ENCODE measurements around the gene MARK2.

Gene MARK2

DNA sequence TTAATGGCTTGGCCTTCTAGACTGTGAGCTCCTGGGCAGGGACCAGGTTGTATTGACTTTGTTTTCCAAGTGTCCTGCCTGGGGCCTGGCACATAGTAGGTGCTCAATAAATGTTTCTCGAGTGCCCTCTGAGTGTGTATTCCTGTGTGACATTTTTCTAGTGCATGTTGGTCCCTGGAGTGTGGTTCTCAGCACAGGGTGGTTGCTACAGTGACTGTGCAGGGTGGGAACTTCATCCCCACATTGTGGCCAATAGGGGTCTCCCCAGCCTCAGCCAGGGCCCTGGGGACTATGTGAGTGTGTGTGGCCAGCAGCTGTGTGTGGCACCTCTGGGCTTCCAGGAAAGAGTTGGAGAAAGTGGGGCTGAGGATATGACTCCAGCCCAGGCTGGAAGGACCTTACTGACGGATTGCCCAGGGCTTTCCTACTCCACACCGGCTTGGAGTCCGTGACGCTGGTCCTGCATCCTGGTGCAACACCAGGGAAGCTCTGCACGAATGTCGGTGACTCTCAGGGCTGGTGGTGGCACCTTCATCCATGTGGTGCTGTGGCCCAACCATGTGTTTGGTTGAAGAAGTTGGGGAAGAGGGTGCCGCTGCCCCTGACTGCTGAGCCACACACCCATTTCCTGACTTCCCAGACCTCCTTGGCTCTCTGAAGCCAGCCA lies 9.0 kb upstream of the MARK2 start:
- no peak for DNase-seq

DNA sequence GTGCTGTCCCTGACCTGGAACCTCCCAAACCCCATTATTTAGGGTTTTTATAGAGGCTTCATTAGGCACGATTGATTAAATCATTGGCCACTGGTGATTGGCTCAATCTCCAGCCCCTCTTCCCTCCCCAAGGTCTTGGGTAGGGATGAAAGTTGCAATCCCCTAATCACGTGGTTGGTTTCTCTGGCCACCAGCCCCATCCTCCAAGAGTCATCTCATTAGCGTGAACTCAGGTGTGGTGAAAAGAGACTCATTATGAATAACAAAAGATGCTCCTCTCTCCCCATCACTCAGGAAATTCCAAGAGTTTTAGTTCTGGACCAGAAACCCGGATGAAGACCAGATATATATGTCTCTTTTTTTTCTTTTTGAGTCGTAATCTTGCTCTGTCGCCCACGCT lies 7.6 kb upstream of the MARK2 start:
- no peak for DNase-seq

DNA sequence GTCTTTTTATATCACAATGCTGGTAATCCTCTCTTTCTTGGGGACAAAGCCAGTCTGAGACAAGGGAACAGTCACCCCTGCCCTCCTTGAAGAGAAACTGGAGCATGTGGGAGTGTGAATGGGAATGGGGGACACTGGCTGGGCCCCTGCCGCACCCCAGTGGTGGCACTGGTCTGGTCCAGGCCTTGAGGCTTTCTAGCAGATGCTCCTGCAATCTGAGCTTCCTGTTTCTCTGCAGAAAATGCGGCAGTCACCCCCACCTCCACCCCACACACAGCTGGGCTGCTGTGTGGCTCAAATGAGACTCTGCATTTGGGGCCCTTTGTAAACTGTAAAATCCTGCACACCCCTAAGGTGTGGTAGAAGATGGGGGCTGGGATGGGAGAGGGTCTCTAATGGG lies 6.6 kb upstream of the MARK2 start:
- no peak for DNase-seq

DNA sequence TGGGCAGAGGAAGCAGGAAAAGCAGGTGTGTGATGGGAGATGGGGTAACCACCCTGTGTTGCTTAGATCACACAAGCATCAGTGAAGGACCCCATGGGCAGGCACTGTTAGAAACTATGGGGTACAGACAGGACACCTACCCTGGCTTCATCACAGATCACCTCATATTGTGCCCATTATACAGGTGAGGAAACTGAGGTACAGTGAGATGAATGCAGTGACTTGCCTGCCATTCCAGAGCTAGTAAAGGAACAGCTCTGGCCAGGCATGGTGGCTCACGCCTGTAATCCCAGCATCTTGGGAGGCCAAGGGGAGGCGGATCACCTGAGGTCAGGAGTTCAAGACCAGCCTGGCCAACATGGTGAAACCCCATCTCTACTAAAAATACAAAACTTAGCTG lies 5.9 kb upstream of the MARK2 start:
- DNase-seq: no peak

DNA sequence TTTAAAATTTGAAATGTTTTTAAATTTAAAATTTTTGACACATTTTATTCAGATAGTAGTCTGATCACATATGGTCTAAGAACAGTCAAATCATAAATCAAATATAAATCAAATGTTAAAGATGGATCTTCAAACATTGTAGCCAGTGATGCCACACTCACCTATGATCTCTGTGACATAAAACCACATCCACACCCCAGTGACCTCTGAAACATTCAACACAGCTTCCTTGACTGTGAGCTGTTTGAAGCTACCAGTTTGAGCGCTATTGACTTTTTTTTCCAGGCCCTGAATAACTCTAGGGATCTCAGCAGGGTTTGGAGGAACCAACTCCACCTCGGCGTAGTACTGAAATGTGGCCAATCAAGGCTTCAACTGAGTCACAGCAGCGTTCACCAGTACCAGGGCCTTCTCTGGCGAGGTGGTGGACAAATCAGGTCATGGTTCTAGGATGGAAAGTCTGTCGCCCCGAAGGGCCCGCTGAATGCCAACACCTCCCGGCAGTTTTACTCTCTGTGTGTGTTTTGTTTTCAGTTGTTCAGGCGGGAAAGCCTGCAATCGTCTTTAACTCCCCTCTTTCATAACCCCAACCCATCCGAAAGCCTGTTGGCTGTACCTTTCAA lies 4.3 kb upstream of the MARK2 start:
- no peak for DNase-seq

DNA sequence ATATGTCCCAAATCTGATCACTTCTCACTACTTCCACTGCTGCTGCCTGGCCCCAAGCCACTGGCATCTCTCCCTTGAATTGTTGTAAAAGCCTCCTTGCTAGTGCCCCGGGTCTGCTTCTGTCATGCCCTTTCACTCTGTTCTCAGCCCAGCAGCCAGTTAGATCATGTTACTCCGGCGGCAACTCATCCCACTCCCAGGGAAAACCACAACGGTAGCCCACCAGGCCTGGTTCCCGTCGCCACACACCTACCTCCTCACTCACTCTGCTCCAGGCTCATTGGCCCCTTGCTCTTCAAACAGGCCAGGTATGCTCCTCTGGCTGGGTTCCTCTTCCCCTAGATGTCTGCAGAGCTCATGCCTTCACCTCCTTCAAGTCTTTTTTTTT lies 3.8 kb upstream of the MARK2 start:
- no peak for DNase-seq

DNA sequence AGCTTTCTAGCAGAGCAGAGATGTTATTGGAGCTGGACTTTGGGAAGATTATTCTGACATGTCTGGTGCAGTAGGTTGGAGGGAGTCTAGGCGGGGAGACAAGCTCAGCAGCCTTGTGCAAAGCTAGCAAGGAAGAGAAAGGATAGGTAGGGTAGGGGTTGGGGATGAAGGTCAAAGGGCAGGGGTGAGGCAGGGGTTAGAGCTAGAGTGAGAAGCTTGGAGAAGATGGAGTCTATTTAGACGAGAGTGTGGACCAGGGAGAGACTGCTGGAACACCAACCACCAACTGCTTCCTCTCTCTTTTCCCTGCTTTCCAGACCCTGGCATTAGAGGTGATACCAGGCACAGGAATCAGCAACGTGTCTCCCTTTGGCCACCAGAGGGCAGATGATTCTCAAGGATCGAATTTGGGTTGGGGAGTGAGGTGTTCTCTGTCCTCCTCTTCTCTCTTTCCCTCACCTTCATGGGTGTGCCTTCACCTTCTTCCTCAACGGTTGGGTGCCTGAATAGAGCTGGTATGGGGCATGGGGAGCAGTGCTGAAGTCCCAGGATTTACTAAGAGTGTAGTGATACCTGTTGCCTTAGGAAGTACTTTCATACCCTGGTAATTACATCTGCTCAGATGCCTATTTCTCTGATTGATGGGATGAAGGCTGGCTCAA lies 1.8 kb upstream of the MARK2 start:
- DNase-seq: peak in 53 of 58 donors; percentile 10 to 81 (median 53)

DNA sequence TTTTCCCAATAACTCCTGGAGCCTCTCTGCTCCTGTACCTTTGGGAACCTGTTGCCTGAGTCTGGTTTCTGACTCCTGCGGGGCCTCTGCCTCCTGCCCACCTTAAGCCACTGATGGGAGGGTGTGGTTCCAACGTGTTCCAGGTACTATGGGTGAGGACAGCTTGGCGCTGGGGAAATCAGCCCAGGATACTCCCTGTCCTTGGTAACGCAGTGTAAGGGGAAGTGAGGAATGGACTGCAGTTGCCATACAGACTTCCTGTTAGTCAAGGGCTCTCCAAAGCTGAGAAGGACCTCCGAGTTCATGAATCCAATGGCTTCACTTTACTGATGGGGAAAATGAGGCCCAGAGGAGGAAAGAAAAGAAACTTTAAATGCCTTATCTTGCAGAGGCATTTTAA lies 1.2 kb upstream of the MARK2 start:
- DNase-seq: no peak

DNA sequence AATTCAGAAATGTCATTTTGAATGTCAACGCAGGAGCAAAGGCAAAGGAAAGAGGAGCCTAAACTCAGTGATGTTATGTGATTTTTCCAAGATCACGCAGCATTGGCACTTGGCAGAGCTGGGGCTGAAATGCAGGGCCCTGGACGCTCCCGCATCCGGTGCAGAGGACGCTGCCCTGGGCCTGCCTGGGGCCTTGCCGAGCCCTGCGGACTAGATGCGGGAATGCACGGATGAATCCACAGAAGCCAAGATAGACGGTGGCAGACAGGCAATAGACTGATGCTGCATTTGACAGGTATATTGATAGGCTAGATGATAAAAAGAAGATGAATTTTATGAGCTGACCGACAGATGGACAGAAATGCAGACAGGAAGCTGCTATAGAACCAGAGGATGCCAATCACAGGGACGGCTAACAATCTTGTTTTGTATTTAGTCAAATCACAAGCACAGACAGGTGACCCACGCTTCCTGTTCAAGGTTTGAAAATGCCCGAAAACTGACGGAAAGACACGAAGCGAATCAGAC lies 696 bp upstream of the MARK2 start:
- DNase-seq: peak in 5 of 58 donors; percentile 13 to 49 (median 41)

DNA sequence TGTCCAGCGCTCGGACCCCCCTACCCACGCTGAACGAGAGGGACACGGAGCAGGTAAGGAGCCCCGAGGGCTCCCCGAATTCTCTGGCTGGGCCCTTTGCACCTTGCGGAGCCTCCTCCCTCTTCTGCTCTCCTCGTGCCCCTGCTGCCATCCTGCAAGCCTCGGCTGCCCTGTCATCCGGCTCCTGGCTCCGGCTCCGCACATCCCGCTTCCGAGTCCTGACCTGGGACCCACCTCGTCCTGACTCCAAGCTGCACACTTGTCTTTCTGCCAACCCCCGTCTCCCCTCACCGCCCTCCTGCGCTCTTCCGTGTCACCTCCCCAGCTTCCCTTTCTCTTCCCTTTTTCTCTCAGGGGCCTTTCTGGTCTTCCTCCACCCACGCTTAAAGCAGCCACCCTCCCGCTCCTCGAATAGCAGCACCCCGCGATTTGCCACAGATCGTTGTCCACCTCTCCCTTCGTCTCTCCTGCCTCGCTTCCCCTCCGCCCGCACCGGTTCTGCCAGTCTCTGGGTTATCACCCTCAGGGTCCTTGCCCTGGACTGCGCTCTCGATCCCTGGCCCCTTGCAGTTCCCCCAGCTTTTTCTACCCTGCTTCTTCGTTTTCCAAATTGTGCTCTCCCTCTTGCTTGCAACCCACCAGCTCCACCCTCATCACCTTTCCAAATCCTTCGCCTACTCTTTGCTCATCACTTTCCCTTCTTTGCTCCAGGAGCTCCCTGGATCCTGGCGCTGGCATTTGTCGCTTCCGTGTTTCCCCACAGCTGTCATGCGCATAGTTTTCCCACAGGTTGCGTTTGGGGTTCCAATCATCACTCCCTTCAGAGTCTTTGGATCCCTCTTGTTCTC lies 822 bp downstream of the MARK2 start:
- peak in 19 of 58 donors; percentile 11 to 66 (median 36) for DNase-seq

DNA sequence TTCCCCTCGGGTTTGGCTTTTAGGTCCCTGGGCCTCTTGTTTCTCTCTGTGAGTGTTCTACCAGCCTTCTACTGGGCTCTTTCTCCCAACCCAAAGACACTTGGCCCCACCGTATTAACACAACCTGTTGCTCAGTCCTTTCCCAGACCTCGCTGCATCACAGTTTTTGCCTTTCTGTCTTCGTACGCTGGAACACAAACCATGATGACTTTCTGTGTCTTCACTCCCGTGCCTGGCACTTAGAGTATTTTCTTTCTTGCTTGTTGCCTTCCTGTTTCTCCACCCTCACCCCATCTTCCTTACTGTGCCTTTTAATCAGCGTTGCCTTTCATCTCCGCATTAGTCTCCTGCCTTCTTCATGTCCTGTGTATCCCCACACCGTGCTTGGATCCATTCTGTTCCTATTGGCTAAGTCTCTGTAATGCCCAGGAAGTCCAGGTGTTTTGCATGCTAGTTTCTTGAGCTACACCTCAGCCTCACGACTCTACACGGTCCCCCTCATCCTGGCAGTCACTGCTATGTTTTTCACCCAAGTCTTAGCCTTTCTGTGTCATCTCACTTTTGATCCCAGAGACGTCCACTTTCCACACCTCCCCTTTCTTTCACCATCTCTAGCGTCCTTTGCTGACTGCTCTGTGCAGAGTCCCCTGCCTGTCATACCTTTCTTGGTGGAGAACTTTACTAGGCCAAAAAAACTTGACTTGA lies 1.6 kb downstream of the MARK2 start:
- DNase-seq: no peak

DNA sequence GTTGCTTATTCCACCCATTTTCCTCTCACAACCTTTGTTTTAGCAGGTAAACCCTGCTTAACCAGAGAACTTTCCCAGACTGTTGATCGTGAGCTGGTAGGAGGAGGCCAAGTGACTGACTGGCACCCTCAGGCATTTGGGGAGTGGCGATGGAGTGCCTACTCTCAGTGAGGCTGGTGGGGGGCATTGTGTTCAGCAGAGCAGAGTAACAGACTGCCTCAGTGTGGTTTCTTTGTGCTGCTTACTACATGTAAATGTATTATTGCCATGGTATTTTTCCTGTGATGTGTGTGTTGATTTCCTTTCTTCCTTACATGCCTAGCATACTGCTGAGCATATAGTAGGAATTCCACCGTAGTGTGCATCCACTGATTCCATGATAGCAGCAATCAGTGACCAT lies 2.6 kb downstream of the MARK2 start:
- peak in 18 of 58 donors; percentile 10 to 47 (median 26) for DNase-seq

DNA sequence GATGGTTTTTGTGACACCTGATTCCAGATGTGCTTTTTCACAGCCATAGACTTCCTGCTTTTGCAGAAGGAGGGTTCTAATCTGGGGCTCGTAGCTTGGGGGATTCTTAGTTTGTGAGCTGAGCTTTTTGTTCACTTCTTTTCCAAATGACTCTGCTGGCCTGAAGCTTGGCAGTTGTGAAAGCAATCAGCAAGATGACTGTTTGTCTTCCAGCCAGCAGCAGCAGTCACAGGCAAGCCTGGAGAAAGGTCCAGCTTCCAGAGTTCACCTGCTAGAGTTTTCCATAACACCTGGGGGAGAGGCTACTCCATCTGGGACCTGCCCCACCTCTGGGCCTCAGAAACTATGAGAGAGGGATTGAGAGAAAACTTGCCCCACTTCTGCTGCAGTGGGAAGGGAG lies 4.1 kb downstream of the MARK2 start:
- peak in 2 of 58 donors; percentile 12 to 24 for DNase-seq

DNA sequence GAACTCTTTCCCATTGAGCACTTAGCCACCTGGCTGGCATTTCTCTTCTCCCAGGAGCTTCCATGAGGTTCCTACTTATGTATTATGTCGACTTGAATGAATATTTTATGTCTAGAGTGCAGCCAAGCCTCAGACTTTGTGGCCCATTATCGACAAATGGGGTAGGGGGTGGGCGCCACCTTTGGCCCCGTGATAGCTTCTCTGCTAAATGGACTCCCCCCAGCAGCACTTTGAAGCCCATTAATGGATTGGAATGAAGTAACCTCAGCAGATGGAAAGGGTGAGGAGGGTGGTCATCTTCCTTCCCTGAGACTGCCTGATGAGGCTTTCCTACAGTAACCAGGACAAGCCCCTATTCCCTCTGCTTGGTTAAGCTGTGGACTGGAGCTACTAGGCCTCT lies 5.9 kb downstream of the MARK2 start:
- no peak for DNase-seq

DNA sequence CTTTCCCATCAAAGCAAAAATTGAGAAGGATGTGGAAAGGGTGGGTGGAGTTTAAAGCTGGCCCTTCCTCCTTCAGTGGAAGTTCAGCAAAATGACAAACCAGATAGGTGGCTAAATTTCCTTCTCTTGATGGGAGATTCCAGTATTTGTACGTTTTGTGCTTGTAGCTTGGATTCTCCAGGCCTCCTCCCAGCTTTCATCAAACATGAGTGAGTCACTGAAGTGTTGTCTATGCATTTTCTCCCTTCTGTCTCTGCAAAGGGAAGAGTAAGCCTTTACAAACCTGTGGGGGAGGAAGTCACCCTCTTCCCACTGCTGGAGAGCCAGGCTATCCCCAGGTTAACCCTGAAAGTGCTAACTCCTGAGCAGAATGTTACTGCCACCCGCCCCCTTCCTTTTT lies 6.4 kb downstream of the MARK2 start:
- DNase-seq: peak in 2 of 58 donors; percentile 4 to 30

DNA sequence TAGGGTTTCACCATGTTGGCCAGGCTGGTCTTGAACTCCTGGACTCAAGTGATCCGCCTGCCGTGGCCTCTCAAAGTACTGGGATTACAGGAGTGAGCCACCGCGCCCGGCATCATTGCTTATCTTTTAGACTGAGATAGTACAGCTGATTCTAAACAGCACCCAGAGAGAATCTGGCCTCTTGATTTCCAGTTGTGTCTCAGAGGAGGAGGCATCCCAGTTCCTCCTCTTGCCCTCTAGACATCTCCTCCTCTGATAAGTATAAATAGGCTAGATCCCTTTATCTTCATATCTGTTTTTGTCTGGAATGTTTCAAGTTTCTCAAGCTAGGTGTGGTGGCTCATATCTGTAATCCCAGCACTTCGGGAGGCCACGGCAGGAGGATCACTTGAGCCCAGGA lies 7.0 kb downstream of the MARK2 start:
- DNase-seq: no peak

DNA sequence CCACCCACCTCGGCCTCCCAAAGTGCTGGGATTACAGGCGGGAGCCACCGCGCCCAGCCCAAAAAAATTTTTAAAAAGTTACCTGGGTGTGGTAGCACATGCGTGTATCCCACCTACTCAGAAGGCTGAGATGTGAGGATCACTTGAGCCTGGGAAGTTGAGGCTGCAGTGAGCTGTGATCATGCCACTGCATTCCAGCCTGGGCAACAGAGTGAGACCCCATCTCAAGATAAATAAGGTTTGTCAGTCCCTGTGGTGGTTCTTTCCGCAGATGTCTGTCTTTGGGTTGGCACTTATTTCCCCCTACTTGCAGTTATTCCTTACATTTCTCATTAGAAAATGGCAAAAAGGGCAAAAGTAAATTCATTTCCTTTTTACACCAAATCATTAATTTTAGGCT lies 8.0 kb downstream of the MARK2 start:
- no peak for DNase-seq

DNA sequence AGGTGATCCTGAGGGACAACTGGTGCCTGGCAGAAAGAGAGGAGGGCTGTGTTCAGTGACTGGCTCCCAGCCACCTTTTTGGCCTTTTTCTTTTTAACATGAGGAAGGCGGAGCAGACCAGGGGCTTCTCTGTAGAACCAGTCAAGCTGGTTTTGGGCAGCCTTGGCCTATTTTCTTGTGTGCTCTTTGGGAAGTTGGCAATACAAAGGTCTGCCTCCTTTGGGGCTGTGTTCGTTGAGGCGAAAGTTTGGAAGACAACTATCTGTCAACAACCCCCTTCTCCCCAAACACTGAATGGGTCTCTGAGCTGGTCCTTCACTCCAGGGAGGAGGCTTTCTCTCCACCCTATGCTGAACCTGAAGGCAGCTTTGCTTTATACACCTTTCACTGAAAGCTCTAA lies 8.5 kb downstream of the MARK2 start:
- DNase-seq: peak in 1 of 58 donors; percentile 18

DNA sequence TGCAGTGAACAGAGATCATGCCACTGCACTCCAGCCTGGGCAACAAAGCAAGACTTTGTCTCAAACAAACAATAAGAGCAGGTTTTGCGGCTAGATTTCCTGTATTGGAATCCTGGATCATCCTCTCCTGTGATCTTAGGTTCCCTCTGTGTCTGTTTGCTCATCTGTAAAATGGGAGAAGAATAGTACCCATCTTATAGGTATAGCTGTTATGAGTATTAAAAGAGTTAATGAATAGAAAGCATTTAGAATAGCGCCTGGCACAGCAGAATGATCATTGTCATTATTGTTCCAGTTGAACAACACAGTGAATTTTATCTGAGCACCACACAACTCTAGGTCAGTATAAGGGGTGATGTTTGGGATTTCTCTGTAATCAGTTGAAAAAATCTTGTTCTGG lies 10.8 kb downstream of the MARK2 start:
- DNase-seq: no peak

DNA sequence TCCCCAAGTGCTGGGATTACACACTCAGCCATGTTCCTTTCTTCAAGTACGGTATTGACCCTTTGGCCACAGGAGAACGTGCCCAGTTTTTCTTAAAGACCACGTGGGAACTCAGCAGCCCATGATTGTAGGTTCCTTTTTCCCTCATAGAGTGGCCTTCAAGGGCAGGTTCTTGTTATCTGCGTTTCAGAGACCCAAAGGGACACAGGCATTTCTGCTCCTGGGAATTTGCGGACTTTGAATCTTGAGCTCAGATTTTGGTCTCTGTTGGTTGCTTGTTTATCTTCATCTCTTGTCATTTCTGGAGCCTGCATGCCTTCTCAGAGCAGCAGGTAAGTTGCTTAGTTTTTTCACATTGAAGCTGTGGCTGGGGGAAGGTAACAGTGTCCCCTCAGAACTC lies 12.0 kb downstream of the MARK2 start:
- DNase-seq: no peak

DNA sequence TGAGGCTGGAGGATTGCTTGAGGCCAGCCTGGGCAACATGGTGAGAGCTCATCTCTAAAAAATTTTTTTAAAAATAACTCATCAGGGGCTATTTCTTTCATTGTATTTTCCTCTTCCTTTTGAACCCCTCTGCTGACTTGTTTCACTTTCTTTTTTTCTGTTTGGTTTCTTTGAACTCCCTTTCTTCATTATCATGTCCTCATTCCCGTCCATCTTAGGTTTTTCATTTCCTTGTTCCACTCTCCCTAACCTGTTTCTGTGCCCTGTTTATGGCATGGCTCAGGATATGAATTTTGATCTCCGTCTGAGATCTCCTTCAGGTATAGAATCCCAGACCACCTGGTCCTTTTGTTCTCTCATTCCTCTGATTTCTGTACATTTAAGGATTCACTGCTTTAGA lies 12.5 kb downstream of the MARK2 start:
- DNase-seq: no peak
